CD14-positive monocyte (primary cell): ENCODE measurements around the gene CLEC18A. TPM values are rescaled to one million over a fixed set of nuclear protein-coding genes. Genes with fewer than 3 reads are reported as not detected.

Experiments used
- DNase-seq, 3 donors: peaks; one replicate each; pipeline ENCODE4 v3.0.0-alpha.2; 2011 to 2022
- H2AFZ ChIP-seq: 2 replicates; pipeline ENCODE4 v1.6.0; 2012; ENCODE audit warnings: mild to moderate bottlenecking, low read depth, low read length, inconsistent platforms; ENCODE audit not compliant: insufficient read depth, poor library complexity, severe bottlenecking
- H3K27ac ChIP-seq, 2 donors: 1 replicate in 1 of 2; 2 replicates in 1 of 2; pipeline ENCODE4 v1.5.1; 2012 to 2013; ENCODE audit warnings: low read length in 2 of 2, control low read depth in 1 of 2, inconsistent platforms in 1 of 2, low read depth in 1 of 2, mild to moderate bottlenecking in 1 of 2
- H3K27me3 ChIP-seq, 2 donors: one replicate each; pipeline versions ENCODE4 v1.6.0 to v1.6.1; 2011 to 2013; ENCODE audit warnings: low read length in 2 of 2; ENCODE audit not compliant: control insufficient read depth in 2 of 2, insufficient read depth in 2 of 2
- H3K36me3 ChIP-seq, 2 donors: replicated peaks in 1 of 2; 1 replicate in 1 of 2; 2 replicates in 1 of 2; pipeline versions ENCODE4 v1.5.1 to v1.6.1; 2012 to 2013; ENCODE audit warnings: low read length in 2 of 2, control low read depth in 1 of 2, inconsistent platforms in 1 of 2, mild to moderate bottlenecking in 1 of 2; ENCODE audit not compliant: insufficient read depth in 2 of 2, control insufficient read depth in 1 of 2
- H3K4me1 ChIP-seq, 2 donors: 1 replicate in 1 of 2; 2 replicates in 1 of 2; pipeline versions ENCODE4 v1.5.1 to v1.6.1; 2012 to 2013; ENCODE audit warnings: low read length in 2 of 2, control low read depth in 1 of 2, inconsistent platforms in 1 of 2, mild to moderate bottlenecking in 1 of 2, moderate library complexity in 1 of 2; ENCODE audit not compliant: insufficient read depth in 2 of 2, control insufficient read depth in 1 of 2
- H3K4me2 ChIP-seq: replicated peaks from 2 replicates; pipeline ENCODE3; 2012; ENCODE audit warnings: low read length, moderate library complexity, mild to moderate bottlenecking; ENCODE audit not compliant: poor library complexity, severe bottlenecking; ENCODE audit errors: extremely low read depth
- H3K4me3 ChIP-seq, 3 experiments: fragments of 200-600 bp in 1 of 3; sonication (generic) in 1 of 3; replicated peaks in 1 of 3; 1 replicate in 2 of 3; 2 replicates in 1 of 3; pipeline ENCODE4 v1.5.1; 2011 to 2013; ENCODE audit warnings: low read length in 3 of 3, mild to moderate bottlenecking in 3 of 3, control low read depth in 2 of 3, low read depth in 2 of 3, inconsistent platforms in 1 of 3, moderate library complexity in 1 of 3
- H3K79me2 ChIP-seq: 2 replicates; pipeline ENCODE4 v1.6.0; 2012; ENCODE audit warnings: mild to moderate bottlenecking, control low read depth, inconsistent platforms, low read length, moderate library complexity; ENCODE audit not compliant: insufficient read depth
- H3K9ac ChIP-seq: 2 replicates; pipeline ENCODE4 v1.6.0; 2017; ENCODE audit warnings: low read length, mild to moderate bottlenecking; ENCODE audit not compliant: insufficient read depth, poor library complexity, severe bottlenecking
- H3K9me3 ChIP-seq, 2 donors: replicated peaks in 1 of 2; 1 replicate in 1 of 2; 2 replicates in 1 of 2; pipeline versions ENCODE4 v1.5.1 to v1.6.1; 2012 to 2013; ENCODE audit warnings: low read length in 2 of 2, control low read depth in 1 of 2; ENCODE audit not compliant: control insufficient read depth in 1 of 2, insufficient read depth in 1 of 2
- H4K20me1 ChIP-seq: 2 replicates; pipeline ENCODE4 v1.6.0; 2012; ENCODE audit warnings: mild to moderate bottlenecking, low read length, control low read depth, moderate library complexity; ENCODE audit not compliant: insufficient read depth
- H3K27ac Mint-ChIP-seq, 7 donors: one replicate each; pipeline ENCODE4 v1.8.0; 2020; ENCODE audit warnings: mild to moderate bottlenecking in 7 of 7, mixed read lengths in 7 of 7, moderate library complexity in 6 of 7, inconsistent platforms in 2 of 7
- H3K27me3 Mint-ChIP-seq, 3 donors: one replicate each; pipeline ENCODE4 v1.8.0; 2021 to 2022; ENCODE audit warnings: low read depth in 3 of 3, mild to moderate bottlenecking in 3 of 3, mixed read lengths in 3 of 3, moderate library complexity in 3 of 3, inconsistent platforms in 1 of 3
- H3K36me3 Mint-ChIP-seq, 2 donors: one replicate each; pipeline ENCODE4 v1.8.0; 2020; ENCODE audit warnings: mixed read lengths in 2 of 2, inconsistent platforms in 1 of 2, mild to moderate bottlenecking in 1 of 2
- H3K4me1 Mint-ChIP-seq: one replicate; pipeline ENCODE4 v1.8.0; 2020; ENCODE audit warnings: mild to moderate bottlenecking, mixed read lengths
- H3K4me3 Mint-ChIP-seq, 2 donors: one replicate each; pipeline ENCODE4 v1.8.0; 2020; ENCODE audit warnings: mild to moderate bottlenecking in 2 of 2, mixed read lengths in 2 of 2, moderate library complexity in 1 of 2
- H3K9me3 Mint-ChIP-seq, 7 donors: one replicate each; pipeline ENCODE4 v1.8.0; 2020 to 2022; ENCODE audit warnings: mixed read lengths in 7 of 7, mild to moderate bottlenecking in 6 of 7, moderate library complexity in 6 of 7, inconsistent platforms in 2 of 7
- CTCF ChIP-seq: fragments of 200-600 bp; IDR thresholded peaks from one replicate; pipeline ENCODE4 v1.8.0; 2022; ENCODE audit warnings: antibody characterized with exemption, mild to moderate bottlenecking
- WGBS: methylation state at CpG from one replicate; pipeline ENCODE4 v1.1.5; 2013; ENCODE audit warnings: missing lambda C conversion rate; ENCODE audit not compliant: insufficient coverage; 5-methylcytosine and 5-hydroxymethylcytosine counted together
- intact Hi-C, 2 donors: fragments of 100-400 bp; cut with micrococcal nuclease; formaldehyde crosslinking; loops; one replicate each; pipeline versions ENCODE4 v1.15.0 to v1.15.1; 2023
- polyA plus RNA-seq, 3 donors: library from polyadenylated mRNA; depleted of rRNA in 1 of 3; unstranded in 2 of 3; stranded (reverse) in 1 of 3; fragments of 300-500 nt in 2 of 3; fragments of >200 nt in 1 of 3; fragmentation: Illumina TruSeq in 2 of 3; gene quantifications; 1 replicate in 2 of 3; 2 replicates in 1 of 3; pipeline ENCODE4 v1.2.3, GENCODE V29; 2012 to 2021

CLEC18A gene
- polyA plus RNA-seq, 3 donors: 2.7 TPM; not detected in 2

GRCh38 chr16:69940676-69941075, 10.5 kb upstream of the CLEC18A start:
- H3K4me3 ChIP-seq: no peak overlapping the region
- Mint-ChIP-seq H3K4me1 (no peaks in the 10 kb centered on the region), H3K36me3 (peaks cover 59 to 76% of the 10 kb centered on the region in 2 donors), H3K4me3 (no peak overlapping the region), H3K27me3 (peaks cover 0 to 2% (median 0%) of the 10 kb centered on the region in 3 donors), H3K27ac (no peak overlapping the region), H3K9me3 (no peaks in the 10 kb centered on the region)
- H3K36me3 ChIP-seq: peaks cover 65 to 71% of the 10 kb centered on the region in 2 donors
- H3K9ac ChIP-seq: no peak overlapping the region
- no peak overlapping the region for H3K27ac ChIP-seq
- no peak overlapping the region for H2AFZ ChIP-seq
- no peak for DNase-seq
- H3K4me1 ChIP-seq: no peaks in the 10 kb centered on the region
- no peaks in the 10 kb centered on the region for H4K20me1 ChIP-seq
- no peak overlapping the region for H3K4me2 ChIP-seq
- H3K9me3 ChIP-seq: no peaks in the 10 kb centered on the region
- H3K27me3 ChIP-seq: no peaks in the 10 kb centered on the region
- TF ChIP-seq CTCF: no peak
- over 99% methylated on average over 13 of the region's 13 CpGs for WGBS
- H3K79me2 ChIP-seq: no peaks in the 10 kb centered on the region
- intact Hi-C loops: no loop called here

- DNase-seq: no peak
- no peak overlapping the region for H3K4me3 Mint-ChIP-seq
- WGBS: 95% methylated on average over 25 of the region's 28 CpGs
- Histone ChIP-seq H2AFZ (no peak overlapping the region), H3K9ac (no peak overlapping the region), H4K20me1 (no peaks in the 10 kb centered on the region), H3K4me2 (no peak overlapping the region), H3K9me3 (no peaks in the 10 kb centered on the region), H3K79me2 (no peaks in the 10 kb centered on the region), H3K36me3 (peaks cover 57 to 63% of the 10 kb centered on the region in 2 donors), H3K27me3 (no peaks in the 10 kb centered on the region), H3K4me3 (no peak overlapping the region), H3K4me1 (no peaks in the 10 kb centered on the region), H3K27ac (no peak overlapping the region)
- TF ChIP-seq CTCF: no peak
- peak overlapping the region in 1 of 7 donors; percentile 36 for H3K27ac Mint-ChIP-seq
- intact Hi-C loops: no loop called here
- no peaks in the 10 kb centered on the region for H3K4me1 Mint-ChIP-seq
- H3K36me3 Mint-ChIP-seq: peaks cover 51 to 68% of the 10 kb centered on the region in 2 donors
- H3K27me3 Mint-ChIP-seq: peaks cover 0 to 2% (median 0%) of the 10 kb centered on the region in 3 donors
- H3K9me3 Mint-ChIP-seq: no peaks in the 10 kb centered on the region
Observed at GRCh38 chr16:69941251-69942098, 9.7 kb upstream of the CLEC18A start.
